CD4-positive, alpha-beta T cell treated with Interferon alpha-2 for 1 hour (primary cell): ENCODE data around the gene NCL.

Experiments
- DNase-seq, 2 donors: peaks; one replicate each; pipeline ENCODE4 v3.0.0-alpha.2; 2020 to 2022

The NCL gene, protein sequence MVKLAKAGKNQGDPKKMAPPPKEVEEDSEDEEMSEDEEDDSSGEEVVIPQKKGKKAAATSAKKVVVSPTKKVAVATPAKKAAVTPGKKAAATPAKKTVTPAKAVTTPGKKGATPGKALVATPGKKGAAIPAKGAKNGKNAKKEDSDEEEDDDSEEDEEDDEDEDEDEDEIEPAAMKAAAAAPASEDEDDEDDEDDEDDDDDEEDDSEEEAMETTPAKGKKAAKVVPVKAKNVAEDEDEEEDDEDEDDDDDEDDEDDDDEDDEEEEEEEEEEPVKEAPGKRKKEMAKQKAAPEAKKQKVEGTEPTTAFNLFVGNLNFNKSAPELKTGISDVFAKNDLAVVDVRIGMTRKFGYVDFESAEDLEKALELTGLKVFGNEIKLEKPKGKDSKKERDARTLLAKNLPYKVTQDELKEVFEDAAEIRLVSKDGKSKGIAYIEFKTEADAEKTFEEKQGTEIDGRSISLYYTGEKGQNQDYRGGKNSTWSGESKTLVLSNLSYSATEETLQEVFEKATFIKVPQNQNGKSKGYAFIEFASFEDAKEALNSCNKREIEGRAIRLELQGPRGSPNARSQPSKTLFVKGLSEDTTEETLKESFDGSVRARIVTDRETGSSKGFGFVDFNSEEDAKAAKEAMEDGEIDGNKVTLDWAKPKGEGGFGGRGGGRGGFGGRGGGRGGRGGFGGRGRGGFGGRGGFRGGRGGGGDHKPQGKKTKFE

DNA sequence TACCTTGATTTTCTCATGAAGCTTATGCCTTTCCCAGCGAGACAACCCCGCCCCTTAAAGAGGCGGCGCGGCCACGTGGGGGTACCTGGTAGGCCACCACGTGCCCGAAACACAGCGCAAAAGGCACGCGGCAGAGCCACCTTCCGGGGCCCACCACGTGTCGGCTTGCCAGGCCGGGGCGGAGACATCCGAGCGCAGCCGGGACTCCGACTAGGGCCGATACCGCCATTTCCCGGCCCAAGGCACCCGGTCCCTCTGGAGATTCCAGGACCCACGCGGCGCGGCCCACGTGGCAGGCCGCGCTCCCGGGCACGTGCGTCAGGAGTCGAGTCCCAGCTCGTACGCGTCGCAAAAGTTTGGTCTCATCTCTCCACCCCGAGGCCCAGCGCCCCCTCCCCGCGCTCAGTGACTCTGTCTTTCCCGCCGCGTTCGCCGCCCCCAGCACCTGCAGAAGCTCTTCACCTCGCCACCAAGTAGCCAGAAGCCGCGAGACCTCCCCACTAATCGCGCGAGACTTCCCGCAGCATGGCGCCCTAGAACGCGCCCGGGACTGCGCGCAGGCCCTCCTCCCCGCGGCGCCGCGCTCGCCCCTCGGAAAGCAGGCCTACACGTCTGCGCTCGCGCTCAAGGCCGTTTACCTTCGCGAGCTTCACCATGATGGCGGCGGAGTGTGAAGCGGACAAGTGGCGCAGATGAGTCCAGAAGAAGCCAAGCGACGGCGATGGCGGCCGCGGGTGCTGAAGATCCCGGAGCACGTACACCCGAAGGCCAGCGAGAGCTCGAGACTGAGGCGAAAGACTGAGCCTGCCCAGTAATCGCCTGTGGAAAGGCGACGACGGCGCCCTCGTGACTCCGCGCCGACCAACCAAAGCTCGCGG is at the start of gene NCL:
Gene NCL, minus strand, starts transcription at position 787 of the 878 bp plus-strand sequence. Its CDS starts 131 bp downstream, at position 656.
- peak; percentile 85 to 90 for DNase-seq

DNA sequence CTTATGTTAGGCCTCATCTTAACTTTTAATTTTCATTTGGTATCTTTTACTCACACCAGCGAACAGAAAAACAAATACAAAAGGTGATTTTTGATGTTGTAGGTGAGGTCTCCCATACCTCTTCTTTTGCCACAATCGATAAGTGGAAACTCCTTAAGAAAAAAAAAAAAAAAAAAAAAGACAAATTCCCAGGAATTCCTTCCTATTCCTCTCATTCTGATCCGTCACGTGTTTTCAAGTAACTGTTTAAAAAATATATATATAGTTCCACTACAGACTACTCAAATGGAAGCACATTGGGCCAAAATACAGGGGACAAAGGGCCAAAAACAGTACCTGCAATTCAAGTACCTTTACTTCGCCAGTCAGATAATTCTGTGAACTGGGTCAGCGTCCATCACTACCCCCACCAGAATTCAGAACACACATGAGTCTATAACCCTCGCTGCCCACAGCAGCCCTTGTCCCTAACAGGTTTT is 49.5 kb upstream of the NCL start:
- DNase-seq = no peak

DNA sequence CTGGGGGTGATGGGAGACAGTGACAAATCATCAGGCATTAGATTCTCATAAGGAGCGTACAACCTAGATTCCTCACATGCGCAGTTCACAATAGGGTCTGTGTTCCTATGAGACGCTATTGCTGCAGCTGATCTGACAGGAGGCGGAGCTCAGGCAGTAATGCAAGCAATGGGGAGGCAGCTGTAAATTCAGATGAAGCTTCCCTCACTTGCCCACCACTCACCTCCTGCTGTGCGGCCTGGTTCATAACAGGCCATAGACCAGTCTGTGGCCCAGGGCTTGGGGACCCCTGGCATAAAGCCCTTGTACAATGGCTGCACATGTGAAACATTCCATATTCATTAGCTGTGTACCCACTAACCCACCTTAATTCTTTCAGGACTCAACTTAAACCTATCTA is 47.9 kb upstream of the NCL start:
- no peak for DNase-seq

DNA sequence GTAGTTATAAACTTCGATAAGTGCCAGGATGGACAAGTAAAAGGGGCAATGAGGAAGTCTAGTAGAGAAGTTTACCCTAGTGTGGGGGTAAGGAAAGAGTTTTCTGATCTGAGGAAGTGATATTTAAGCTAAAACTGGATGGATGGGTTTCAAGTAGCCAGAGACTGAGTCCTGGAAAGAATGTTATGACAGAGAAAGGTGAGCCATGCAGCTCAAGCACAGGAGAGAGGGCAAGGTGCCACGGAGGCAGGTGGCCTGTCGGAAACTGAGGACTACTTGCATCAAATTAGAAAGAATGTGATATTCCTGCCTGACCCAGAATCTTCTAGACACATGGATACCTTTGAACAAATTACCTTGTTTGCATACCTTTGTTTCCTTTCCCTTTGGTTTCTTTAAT is 39.5 kb upstream of the NCL start:
- DNase-seq = no peak

DNA sequence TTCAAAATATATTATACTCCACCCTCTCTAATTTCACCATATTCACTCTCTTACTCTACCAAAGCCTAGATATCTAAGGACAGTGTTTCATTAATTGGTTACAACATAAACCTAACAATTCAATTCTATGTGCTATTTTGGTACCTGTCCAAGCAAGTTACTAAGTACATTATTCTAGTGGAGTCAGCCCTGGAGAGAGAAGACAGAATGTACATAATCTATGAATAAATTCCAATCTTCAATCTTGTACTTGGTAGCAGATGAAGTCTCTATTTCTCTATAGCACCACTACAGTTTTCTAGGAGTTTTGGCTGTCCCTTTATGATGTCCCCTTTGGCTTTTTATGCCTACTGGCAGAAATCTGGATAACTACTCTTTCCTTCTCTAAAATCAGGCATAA is 38.3 kb upstream of the NCL start:
- DNase-seq = no peak

DNA sequence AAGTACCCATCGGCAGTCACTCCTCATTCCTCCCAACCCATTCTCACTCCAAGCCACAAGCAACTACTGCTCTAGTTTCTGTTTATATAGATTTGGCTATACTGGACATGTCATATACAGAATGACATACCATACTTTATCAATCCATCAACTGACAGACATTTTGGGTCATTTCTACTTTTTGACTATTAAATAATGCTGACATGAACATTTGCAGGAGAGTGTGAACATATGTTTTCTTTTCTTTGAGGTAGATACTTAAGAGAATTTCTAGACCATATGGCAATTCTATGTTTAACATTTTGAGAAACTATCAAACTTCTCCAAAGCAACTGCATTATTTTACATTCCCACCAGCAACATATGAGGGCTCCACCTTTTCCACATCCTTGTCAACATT is 33.4 kb upstream of the NCL start:
- no peak for DNase-seq

DNA sequence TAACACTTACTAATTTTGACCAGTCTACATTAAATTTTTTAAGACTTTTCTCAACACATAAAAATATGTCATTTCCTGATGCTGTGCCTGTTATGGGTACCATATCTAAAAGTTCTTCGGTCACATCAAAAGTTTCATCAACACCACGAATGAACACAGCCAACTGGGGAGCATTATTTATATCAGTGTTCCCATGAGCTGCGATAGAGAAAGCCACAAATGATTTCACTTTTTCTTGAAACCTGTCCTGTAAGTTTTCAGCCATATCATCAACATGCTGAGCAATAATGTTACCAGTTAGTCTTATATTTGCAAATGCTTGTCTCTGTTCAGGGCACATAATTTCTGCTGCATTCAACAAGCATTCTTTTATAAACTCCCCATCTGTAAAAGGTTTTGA is 30.4 kb upstream of the NCL start:
- DNase-seq = no peak

DNA sequence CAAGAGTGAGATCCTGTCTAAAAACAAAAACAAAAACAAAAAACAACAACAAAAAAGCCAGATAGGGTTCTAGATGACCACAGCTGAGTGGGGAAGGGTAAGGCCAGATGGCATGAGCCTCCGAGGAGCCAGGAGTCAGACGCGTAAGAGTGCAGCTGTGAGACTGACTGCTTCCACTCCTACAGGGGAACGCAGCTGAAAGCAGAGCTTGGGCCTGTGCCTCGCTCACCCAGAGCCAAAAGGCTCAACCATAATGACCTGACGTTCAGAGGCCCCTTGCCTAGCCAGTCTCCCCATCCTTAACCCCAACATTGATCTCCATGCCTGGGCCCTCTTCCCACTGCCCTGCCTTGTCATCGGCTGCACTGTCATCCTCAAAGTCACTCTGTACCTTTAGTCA is 26.5 kb upstream of the NCL start:
- DNase-seq = no peak

DNA sequence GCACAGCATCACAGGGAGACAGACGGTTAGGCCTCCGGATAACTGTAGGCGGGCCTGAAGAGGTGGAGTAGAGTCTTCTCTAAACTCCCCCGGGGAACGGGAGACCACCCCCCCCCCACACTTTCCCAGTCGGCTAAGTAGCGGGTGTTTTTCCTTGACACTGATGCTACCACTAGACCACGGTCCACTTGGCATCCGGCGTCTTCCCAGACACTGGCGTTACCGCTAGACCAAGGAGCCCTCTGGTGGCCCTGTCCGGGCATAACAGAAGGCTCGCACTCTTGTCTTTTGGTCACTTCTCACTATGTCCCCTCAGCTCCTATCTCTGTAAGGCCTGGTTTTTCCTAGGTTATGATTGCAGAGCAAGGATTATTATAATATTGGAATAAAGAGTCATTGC is 25.7 kb upstream of the NCL start:
- peak in 1 of 2 donors; percentile 33 for DNase-seq

DNA sequence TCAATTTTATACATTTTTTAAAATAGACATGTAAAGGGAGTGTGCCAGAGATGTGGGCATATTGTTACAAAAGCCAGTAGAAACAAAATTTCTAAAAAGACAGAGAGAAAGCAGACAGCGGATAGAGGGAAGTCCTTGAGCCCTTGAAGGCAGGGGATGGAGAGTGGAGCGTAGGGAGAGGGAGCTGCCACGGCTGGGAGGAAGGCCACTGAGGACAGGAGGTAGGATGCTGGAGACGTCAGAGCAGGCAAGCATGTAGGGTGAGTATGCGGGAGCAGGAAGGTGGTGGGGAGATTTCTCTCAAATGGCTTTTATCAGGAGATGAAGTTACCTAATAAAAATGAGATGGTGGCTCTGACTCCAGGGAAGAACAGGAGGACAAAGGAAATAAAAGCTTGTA is 24.0 kb upstream of the NCL start:
- no peak for DNase-seq

DNA sequence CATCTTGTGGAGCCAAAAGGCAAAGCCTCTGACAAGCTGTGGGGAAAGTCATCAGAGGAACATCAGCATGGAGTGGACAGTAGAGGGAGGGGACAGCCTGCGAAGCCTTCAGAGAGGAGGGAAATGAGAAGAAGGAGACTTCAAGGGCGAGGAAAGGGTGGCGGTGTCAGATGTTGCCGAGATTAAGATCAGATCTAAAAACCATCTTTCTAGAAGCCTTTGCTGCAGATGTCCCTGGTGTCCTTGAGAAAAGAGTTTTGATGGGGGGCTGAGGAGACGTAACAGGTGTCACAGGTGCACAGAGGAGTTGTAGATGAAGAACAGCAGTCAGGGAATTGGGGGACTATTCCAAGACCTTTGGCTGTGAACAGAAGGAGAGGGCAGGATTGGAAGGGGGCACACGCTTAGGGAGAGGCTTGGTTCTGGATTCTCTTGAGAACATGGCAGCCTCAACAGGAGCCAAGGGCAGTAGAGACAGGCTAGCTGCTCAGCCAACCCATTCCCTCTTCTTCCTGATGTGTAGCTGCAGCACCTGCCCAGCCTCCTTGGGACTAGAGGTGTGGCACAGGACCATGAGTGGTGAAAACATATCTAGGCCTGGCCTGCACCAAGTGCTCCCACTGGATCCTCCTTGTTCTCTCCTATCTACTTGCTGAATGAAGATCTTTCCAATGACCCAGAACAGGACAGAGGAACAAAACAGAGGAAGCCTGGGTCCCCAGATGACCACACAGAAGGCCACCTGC is 22.7 kb upstream of the NCL start:
- DNase-seq = no peak

DNA sequence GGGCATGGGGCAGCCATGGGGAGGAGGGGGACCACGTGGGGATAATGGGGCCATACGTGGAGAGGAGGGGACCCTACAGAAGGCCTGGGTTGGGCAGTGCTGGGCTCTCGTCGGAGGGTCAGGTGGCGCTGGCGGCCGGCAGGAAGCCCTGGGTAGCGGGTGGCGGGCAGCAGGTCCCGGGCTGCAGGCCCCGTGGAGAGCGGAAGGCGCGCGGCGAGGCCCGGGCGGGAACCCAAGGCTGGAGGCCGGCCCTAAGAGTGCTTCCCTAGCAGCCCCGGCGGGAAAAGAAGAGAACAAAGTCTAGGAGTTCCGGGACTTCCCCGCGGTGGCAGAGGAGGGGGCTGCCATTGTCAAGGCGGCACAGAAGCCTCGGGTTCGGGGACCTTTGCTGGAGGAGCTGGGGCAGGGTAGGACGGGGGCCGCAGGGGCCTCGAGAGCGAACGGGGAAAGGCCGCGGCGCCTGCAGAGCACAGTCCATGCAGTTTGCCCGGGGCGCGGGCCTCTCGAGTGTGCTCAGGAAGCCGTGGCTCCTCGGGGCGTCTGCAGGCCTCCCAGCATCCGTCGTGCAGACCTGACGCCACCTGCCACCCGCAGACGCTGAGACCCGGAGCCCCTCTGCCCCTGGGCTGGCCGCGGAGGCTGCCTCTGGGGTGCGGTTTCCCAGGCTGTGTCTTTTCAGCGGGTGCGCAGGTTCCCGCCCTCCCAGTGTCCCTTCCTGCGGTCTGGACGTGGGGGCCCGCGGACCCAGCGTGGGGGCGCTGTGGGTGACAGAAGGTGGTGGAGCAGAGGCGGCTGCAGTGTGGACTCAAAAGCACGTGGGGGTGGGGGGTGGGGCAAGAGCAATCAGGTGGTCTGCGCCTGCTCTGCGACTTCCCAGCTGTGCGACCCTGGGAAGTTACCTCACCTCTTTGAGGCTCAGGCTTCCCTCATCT is 19.4 kb upstream of the NCL start:
- DNase-seq = peak; percentile 9 to 43

DNA sequence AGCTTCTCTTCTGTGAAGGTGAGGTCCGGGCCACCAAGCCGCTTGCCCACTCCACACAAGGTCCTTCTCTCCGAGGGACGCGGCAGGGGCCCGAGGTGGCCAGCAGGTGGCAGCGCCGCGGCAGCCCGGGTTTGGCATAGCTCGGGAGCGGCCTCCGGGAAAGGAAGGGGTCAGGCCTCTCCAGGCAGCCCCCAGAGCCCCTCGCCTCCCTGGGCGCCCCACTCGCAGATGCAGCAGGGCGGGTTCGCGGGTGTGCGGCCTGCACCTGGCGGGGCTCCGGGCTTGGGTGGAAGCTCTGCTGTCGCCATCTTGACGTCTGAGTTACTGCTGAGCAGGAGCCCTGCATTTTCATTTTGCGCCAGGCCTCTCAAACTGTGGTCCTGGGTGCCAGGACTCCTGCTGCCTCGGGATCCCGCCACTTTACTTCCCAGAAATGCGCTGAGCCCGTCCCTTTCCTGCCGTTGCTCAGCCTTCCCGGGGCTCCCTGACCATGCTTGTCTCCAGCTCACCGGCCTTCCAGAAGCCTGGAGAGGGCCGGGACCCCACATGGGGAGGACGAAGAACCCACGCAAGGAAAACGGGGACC is 18.6 kb upstream of the NCL start:
- DNase-seq = peak; percentile 64 to 74

DNA sequence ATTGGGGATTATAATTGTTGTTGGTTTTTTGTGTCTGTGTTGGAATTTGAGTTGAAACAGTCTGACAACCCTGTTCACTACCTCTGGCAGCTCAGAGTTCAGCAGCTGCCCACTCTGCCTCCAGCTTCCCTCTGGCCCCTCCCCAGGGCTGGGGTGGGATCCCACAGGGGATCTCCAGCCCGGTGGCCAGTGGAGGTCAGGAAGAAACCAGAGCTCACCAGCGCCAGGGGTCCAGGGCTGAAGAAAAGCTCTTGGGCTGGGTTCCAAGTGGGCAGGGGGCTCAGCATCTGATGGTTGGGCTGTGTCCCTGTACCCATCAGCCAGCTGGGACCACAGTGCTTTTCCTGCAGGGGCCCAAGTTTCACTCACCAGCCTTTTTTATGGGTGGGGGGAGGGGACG is 16.5 kb upstream of the NCL start:
- no peak for DNase-seq

DNA sequence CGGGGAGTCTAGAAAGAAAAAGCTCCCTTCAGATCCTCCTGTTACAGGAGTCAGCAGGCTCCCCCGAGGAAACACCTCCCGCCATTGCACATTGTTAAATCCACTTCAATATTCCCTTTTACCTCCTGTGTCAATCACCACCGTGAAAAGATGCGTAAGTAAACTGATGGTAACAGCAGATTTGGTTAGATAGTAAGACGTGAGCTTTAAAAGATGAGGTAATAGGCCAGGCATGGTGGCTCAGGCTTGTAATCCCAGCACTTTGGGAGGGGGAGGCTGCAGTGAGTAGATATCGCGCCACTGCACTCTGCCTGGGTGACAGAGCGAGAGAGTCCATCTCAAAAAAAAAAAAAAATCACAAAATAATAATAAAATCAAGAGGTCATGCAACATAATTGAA is 15.2 kb upstream of the NCL start:
- no peak for DNase-seq

DNA sequence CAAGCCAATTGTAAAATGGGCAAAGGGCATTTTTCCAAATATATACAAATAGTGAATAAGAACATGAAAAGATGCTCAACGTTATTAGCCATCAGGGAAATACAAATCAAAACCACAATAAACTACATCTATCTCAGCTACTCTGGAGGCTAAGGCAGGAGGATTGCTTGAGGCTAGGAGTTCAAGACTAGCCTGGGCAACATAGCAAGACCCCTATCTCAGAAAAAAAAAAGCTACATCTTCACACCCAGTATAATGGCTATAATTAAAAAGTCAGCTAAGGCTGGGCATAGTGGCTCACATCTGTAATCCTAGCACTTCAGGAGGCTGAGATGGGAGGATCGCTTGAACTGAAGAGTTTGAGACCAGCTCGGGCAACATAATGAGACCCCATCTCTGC is 12.6 kb upstream of the NCL start:
- DNase-seq = no peak

DNA sequence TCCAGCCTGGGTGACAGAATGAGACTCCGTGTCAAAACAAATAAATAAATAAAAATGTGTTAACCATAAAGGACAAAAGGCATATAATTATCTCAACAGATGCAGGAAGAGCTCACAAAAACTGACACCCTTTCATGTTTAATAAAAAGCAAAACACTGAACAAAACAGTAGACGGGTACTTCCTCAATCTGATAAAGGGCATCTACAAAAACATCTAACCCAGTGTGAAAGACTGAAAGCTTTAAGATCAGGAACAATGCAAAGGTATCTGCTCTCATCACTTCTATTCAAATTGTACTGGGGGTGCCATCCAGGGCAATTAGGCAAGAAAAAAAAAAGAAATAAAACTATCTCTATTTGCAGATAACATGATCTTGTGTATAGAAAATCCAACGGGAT is 11.7 kb upstream of the NCL start:
- DNase-seq = no peak

DNA sequence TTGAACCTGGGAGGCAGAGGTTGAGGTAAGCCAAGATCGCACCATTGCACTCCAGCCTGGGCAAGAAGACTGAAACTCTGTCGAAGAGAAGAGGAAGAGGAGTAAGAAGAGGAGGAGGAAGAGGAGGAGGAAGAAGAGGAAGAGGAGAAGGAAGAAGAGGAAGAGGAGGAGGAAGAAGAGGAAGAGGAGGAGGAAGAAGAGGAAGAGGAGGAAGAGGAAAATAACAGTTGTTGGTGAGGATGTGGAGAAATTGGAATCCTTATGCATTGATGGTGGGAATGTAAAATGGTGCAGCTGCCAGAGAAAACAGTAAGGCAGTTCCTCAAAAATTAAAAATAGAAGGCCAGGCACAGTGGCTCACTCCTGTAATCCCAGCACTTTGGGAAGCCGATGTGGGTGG is 8.5 kb upstream of the NCL start:
- DNase-seq = no peak

DNA sequence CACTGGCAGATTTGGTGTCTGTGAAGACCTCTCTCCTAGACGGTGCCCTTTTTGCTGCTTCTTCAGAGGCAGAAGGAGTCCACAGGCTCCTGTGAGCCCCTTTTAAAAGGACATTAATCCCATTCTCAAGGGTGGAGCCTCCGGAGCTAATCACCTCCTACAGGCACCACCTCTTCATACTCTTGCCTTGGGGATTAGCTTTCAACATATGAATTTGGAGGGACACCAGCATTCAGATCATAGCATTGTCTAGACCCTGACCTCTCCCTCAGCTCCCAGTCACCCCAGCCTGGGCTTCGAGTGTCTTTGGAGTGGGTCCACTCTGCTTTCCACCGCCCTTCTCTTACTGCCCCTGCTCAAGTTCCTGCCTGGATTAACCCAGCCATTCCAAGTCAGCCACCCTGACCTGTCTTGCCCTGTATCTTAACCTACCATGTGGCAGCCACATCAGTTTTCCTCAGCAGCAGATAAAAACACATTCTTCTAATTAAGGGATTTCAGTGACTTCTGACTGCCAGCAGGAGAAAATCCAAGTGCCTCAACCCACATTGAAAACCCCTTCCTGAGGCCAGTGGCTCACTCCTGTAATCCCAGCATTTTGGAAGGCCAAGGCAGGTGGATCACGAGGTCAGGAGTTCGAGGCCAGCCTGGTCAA is 6.1 kb upstream of the NCL start:
- DNase-seq = no peak

DNA sequence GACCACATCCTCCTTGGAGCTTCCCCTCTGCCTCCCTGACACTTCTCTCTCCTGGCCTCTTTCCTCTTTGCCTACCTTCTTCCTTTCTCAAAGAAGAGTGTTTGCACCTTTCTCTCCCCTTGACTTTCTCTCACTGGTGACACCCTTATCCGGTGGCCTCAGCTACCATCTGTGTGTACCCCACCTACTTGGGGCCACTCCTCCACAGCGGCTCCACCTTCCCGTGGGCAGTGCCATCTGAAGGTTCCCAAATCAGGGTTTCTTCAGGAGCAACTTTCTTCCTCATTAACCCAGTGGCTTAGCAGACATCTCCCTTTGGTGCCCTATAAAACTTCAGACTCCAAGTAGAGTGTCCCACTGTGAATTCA is 5.3 kb upstream of the NCL start:
- DNase-seq = no peak
